ENCODE data around the gene RGS18. TPM values are rescaled to one million over a fixed set of nuclear protein-coding genes. Genes with fewer than 3 reads are reported as not detected.

RGS18 gene
- total RNA-seq, 1 experiment from 2014 or later = not detected

DNA sequence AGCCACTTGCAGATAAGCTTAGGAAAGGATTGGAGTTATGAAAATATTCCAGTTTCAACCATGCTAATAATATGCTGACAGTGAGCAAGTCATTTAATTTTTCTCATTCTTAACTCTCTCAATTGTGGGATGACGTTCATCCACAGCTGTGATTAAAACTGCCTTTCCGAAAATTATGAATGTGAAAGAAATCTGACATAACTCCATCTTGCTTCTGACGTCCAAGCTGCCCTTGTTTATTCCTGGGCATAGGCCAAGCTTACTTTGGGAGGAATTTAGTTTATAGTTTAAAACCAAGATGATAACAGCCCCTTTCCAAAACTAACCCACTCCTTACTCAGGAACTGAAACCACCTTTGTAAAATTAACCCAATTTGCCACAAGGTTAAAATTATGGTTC lies 11.0 kb upstream of the RGS18 start:
- Histone ChIP-seq H3K27me3 (ENCODE audit: insufficient read depth, low read length) (no peaks in the 10 kb centered on the region), H2BK20ac (ENCODE audit: low read depth, low read length, poor library complexity, severe bottlenecking) (no peak overlapping the region), H3K4me2 (ENCODE audit: insufficient read depth, insufficient read length, low read length) (no peak overlapping the region), H4K91ac (ENCODE audit: insufficient read length, low read depth, low read length) (no peak overlapping the region), H2BK120ac (ENCODE audit: low read depth, low read length, poor library complexity, severe bottlenecking) (no peak overlapping the region), H3K23me2 (ENCODE audit: insufficient read length, low read depth, low read length, poor library complexity, severe bottlenecking) (no peaks in the 10 kb centered on the region), H3K79me1 (ENCODE audit: insufficient read depth, low read depth, low read length, poor library complexity, severe bottlenecking) (no peaks in the 10 kb centered on the region), H4K8ac (replicated peaks; ENCODE audit: insufficient read length, low read depth, low read length) (no peak overlapping the region), H2AFZ (ENCODE audit: low read length) (no peak overlapping the region), H4K5ac (ENCODE audit: insufficient read length, low read depth, low read length) (no peak overlapping the region), H3K4me1 (ENCODE audit: insufficient read depth, low read length) (no peaks in the 10 kb centered on the region; the same call in 1 of the 2 replicates), H2BK5ac (ENCODE audit: insufficient read length, low read length) (no peak overlapping the region), H2AK5ac (ENCODE audit: insufficient read length, low read length) (no peak overlapping the region), H3K9me3 (ENCODE audit: control insufficient read depth, low read depth, low read length) (no peaks in the 10 kb centered on the region), H3K18ac (ENCODE audit: insufficient read length, low read depth, low read length) (no peak overlapping the region), H3K27ac (ENCODE audit: insufficient read length, low read depth, low read length) (no peak overlapping the region), H3K79me2 (ENCODE audit: insufficient read depth, low read length) (no peaks in the 10 kb centered on the region), H3K4ac (ENCODE audit: low read depth, low read length) (no peak overlapping the region), H3K56ac (ENCODE audit: insufficient read length, low read depth, low read length) (no peak overlapping the region), H4K20me1 (ENCODE audit: control insufficient read depth, insufficient read depth, insufficient read length) (no peaks in the 10 kb centered on the region), H2BK15ac (ENCODE audit: low read depth, low read length) (no peak overlapping the region), H3K23ac (ENCODE audit: insufficient read length, low read depth, low read length) (no peak overlapping the region), H2BK12ac (ENCODE audit: insufficient read length, low read depth, low read length) (no peak overlapping the region), H3K14ac (ENCODE audit: insufficient read depth, low read length) (no peak overlapping the region), H3K9ac (ENCODE audit: extremely low read depth, insufficient read length, low read length) (no peak overlapping the region), H3T11ph (ENCODE audit: low read length) (no peak overlapping the region)
- no peak overlapping the region for H3K4me3 Mint-ChIP-seq
- TF ChIP-seq, protein P1, sequence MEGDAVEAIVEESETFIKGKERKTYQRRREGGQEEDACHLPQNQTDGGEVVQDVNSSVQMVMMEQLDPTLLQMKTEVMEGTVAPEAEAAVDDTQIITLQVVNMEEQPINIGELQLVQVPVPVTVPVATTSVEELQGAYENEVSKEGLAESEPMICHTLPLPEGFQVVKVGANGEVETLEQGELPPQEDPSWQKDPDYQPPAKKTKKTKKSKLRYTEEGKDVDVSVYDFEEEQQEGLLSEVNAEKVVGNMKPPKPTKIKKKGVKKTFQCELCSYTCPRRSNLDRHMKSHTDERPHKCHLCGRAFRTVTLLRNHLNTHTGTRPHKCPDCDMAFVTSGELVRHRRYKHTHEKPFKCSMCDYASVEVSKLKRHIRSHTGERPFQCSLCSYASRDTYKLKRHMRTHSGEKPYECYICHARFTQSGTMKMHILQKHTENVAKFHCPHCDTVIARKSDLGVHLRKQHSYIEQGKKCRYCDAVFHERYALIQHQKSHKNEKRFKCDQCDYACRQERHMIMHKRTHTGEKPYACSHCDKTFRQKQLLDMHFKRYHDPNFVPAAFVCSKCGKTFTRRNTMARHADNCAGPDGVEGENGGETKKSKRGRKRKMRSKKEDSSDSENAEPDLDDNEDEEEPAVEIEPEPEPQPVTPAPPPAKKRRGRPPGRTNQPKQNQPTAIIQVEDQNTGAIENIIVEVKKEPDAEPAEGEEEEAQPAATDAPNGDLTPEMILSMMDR (conservative IDR thresholded peaks at IDR 0.05) = no peak
- no peak for DNase-seq
- H3K36me3 Mint-ChIP-seq (ENCODE audit: insufficient read depth in 1 of 3, low read depth in 3 of 3) = no peaks in the 10 kb centered on the region
- no CpG with 5 or more reads among the region's 3 CpGs for WGBS (ENCODE audit: extremely low coverage, insufficient read length, low lambda C conversion rate)
- peaks cover 10 to 11% of the 10 kb centered on the region in 2 experiments for H3K4me1 Mint-ChIP-seq
- H3K27ac Mint-ChIP-seq = no peak overlapping the region
- H3K9me3 Mint-ChIP-seq = no peaks in the 10 kb centered on the region; a peak in 1 of 5 replicates
- H3K27me3 Mint-ChIP-seq (ENCODE audit: low read depth) = no peaks in the 10 kb centered on the region

Measured in H9 (cell line).